ENCODE data around the gene RNF149.
"Not testable (repeated sequence)": the region's sequence is repeated elsewhere in the genome, so short reads cannot be mapped to it uniquely, and the experiment has no call there.

GRCh38 chr2:101240694-101241093 lies 67.8 kb downstream of the RNF149 start:
- not testable (repeated sequence) for TF ChIP-seq POLR2AphosphoS5, POLR2A (IDR thresholded peaks at IDR 0.05; ENCODE audit: low read depth, low read length)

All from GM12892 (cell line).